Measurements from ENCODE around the gene IQCH. TPM values are rescaled to one million over a fixed set of nuclear protein-coding genes. Genes with fewer than 3 reads are reported as not detected.

The IQCH gene
- total and polyA plus RNA-seq, 9 of the 15 experiments (the other 6 are each of a cell fraction or from before 2014, with no cell fraction given) = 1.8 to 3.9 (median 2.7) TPM

DNA sequence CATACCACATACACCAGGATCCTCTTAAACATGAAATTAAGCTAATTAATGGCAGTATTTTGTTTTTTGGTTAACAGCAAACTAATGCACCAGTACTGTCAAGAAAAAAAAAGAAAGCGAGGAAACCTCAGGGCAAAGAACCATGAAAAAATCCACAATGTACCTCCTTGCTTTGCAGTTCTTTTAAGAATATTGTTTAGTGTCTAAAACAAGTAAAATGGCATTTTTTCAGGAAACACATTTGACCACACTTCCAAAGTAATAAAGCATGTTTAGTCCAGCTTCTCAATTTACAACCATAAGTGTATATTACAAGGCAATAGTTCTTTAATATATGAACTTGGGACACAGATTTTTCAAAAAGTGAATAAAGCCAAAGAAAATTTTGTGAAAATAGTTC is 26.7 kb upstream of the IQCH start (continued):
- TF ChIP-seq, protein P1, sequence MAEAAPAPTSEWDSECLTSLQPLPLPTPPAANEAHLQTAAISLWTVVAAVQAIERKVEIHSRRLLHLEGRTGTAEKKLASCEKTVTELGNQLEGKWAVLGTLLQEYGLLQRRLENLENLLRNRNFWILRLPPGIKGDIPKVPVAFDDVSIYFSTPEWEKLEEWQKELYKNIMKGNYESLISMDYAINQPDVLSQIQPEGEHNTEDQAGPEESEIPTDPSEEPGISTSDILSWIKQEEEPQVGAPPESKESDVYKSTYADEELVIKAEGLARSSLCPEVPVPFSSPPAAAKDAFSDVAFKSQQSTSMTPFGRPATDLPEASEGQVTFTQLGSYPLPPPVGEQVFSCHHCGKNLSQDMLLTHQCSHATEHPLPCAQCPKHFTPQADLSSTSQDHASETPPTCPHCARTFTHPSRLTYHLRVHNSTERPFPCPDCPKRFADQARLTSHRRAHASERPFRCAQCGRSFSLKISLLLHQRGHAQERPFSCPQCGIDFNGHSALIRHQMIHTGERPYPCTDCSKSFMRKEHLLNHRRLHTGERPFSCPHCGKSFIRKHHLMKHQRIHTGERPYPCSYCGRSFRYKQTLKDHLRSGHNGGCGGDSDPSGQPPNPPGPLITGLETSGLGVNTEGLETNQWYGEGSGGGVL (CRISPR knock-in tag; IDR thresholded peaks at IDR 0.05) = no peak
- TF ChIP-seq, protein P2, sequence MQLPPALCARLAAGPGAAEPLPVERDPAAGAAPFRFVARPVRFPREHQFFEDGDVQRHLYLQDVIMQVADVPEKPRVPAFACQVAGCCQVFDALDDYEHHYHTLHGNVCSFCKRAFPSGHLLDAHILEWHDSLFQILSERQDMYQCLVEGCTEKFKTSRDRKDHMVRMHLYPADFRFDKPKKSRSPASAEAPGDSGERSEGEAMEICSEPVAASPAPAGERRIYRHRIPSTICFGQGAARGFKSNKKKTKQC (CRISPR knock-in tag; IDR thresholded peaks at IDR 0.05) = no peak
- no peak for TF ChIP-seq ZNF253 (CRISPR knock-in tag; conservative IDR thresholded peaks at IDR 0.05)

DNA sequence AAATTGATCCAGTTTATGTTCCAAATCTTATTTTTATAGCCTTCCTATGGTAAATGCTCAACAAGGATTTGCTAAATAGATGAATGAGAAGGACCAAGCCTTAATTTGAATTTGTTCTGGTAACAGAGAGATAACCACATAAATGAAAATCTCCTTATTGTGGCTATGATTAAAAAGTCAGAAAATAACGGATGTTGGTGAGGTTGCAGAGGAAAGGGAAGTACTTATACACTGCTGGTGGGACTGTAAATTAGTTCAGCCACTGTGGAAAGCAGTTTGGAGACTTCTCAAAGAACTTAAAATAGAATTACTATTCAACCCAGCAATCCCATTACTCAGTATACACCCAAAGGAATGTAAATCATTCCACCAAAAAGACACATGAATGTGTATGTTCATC is 26.3 kb upstream of the IQCH start:
- peaks cover 58% of the 10 kb centered on the region for H3K36me3 ChIP-seq (ENCODE audit: control insufficient read depth, insufficient read depth, low read length)
- no peaks in the 10 kb centered on the region for H4K20me1 ChIP-seq (replicated peaks; ENCODE audit: control insufficient read depth, insufficient read depth, low read length)
- ChIA-PET CTCF (ENCODE audit: low intra/inter-chr PET ratio) (no interaction called here), POLR2A (no interaction called here)
- no peak overlapping the region for H3K9ac ChIP-seq (ENCODE audit: insufficient read depth in 1 of 2, low read depth in 2 of 2, low read length in 2 of 2)
- in situ Hi-C loops (cut with MboI) (no loop called here), intact Hi-C loops (cut with micrococcal nuclease) (no loop called here)
- DNase-seq (ENCODE audit: extremely low read depth in 1 of 4, low spot score in 3 of 4) = no peak
- H3K9me1 ChIP-seq (ENCODE audit: control insufficient read depth, insufficient read depth, low read length) = no peaks in the 10 kb centered on the region
- H2AFZ ChIP-seq (ENCODE audit: low read depth, low read length) = no peak overlapping the region
- no peaks in the 10 kb centered on the region for H3K4me1 ChIP-seq (replicated peaks in 1 of 2; ENCODE audit: control insufficient read depth in 2 of 2, insufficient read depth in 2 of 2, low read length in 2 of 2)
- 72% methylated on average over 1 of the region's 1 CpG for WGBS (ENCODE audit: insufficient coverage, low coverage, missing lambda C conversion rate)
- H3K79me2 ChIP-seq (ENCODE audit: control insufficient read depth, insufficient read depth, low read length) = no peaks in the 10 kb centered on the region
- BruUV-seq (replicated peaks) = no TSS peak
- H3K9me3 ChIP-seq (replicated peaks; ENCODE audit: control insufficient read depth, insufficient read depth, low read depth, low read length) = no peaks in the 10 kb centered on the region
- no peak for FAIRE-seq
- no peak overlapping the region for H3K4me2 ChIP-seq (ENCODE audit: insufficient read depth, low read length)
- ATAC-seq = no peak
- H3K4me3 ChIP-seq = no peak overlapping the region
- H3K27me3 ChIP-seq (ENCODE audit: control insufficient read depth in 2 of 2, insufficient read depth in 2 of 2, low read length in 2 of 2) = no peaks in the 10 kb centered on the region
- H3K27ac ChIP-seq (ENCODE audit: extremely low read depth, low read depth, low read length) = no peak overlapping the region
- TF ChIP-seq, protein P3, sequence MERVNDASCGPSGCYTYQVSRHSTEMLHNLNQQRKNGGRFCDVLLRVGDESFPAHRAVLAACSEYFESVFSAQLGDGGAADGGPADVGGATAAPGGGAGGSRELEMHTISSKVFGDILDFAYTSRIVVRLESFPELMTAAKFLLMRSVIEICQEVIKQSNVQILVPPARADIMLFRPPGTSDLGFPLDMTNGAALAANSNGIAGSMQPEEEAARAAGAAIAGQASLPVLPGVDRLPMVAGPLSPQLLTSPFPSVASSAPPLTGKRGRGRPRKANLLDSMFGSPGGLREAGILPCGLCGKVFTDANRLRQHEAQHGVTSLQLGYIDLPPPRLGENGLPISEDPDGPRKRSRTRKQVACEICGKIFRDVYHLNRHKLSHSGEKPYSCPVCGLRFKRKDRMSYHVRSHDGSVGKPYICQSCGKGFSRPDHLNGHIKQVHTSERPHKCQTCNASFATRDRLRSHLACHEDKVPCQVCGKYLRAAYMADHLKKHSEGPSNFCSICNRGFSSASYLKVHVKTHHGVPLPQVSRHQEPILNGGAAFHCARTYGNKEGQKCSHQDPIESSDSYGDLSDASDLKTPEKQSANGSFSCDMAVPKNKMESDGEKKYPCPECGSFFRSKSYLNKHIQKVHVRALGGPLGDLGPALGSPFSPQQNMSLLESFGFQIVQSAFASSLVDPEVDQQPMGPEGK (CRISPR knock-in tag; IDR thresholded peaks at IDR 0.05; ENCODE audit: borderline replicate concordance) = no peak
- TF ChIP-seq CEBPG (CRISPR knock-in tag; IDR thresholded peaks at IDR 0.05) (no peak), CEBPG (tag; conservative IDR thresholded peaks at IDR 0.05 in 1 of 2, IDR thresholded peaks at IDR 0.05 in 1 of 2) (no peak), ETV1 (tag; conservative IDR thresholded peaks at IDR 0.05; ENCODE audit: low read depth) (no peak), SAFB (IDR thresholded peaks at IDR 0.05; ENCODE audit: borderline replicate concordance, low read depth, low read length) (no peak), RAD21 (CRISPR knock-in tag; conservative IDR thresholded peaks at IDR 0.05 in 1 of 2, IDR thresholded peaks at IDR 0.05 in 1 of 2) (no peak), ILK (tag; IDR thresholded peaks at IDR 0.05; ENCODE audit: borderline replicate concordance, low read depth) (no peak)
- TF ChIP-seq, protein P4, sequence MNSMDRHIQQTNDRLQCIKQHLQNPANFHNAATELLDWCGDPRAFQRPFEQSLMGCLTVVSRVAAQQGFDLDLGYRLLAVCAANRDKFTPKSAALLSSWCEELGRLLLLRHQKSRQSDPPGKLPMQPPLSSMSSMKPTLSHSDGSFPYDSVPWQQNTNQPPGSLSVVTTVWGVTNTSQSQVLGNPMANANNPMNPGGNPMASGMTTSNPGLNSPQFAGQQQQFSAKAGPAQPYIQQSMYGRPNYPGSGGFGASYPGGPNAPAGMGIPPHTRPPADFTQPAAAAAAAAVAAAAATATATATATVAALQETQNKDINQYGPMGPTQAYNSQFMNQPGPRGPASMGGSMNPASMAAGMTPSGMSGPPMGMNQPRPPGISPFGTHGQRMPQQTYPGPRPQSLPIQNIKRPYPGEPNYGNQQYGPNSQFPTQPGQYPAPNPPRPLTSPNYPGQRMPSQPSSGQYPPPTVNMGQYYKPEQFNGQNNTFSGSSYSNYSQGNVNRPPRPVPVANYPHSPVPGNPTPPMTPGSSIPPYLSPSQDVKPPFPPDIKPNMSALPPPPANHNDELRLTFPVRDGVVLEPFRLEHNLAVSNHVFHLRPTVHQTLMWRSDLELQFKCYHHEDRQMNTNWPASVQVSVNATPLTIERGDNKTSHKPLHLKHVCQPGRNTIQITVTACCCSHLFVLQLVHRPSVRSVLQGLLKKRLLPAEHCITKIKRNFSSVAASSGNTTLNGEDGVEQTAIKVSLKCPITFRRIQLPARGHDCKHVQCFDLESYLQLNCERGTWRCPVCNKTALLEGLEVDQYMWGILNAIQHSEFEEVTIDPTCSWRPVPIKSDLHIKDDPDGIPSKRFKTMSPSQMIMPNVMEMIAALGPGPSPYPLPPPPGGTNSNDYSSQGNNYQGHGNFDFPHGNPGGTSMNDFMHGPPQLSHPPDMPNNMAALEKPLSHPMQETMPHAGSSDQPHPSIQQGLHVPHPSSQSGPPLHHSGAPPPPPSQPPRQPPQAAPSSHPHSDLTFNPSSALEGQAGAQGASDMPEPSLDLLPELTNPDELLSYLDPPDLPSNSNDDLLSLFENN (IDR thresholded peaks at IDR 0.05; ENCODE audit: low read depth in 2 of 2, low read length in 2 of 2) = no peak

Data from K562 (cell line).